OCI-LY7 (cell line): ENCODE data around the gene TSPAN31. TPM values are rescaled to one million over a fixed set of nuclear protein-coding genes. Genes with fewer than 3 reads are reported as not detected.
A peak's percentile ranks its signal among the peaks of the same experiment; 100 is the strongest.
"Not testable (repeated sequence)": the region's sequence is repeated elsewhere in the genome, so short reads cannot be mapped to it uniquely, and the experiment has no call there.

ENCODE experiments used
- BruUV-seq: library from RNA; stranded (reverse); fragments of 400-500 nt; replicated peaks from 2 replicates; lab custom pipeline; 2021; lab: Mats Ljungman, UMichigan
- CTCF ChIA-PET: fragments of 300-600 bp; sonication (Branson Sonifier 250); formaldehyde crosslinking; loops from one replicate; lab custom pipeline; 2022; ENCODE audit warnings: antibody characterized with exemption; ENCODE audit not compliant: unreplicated experiment; lab: Charles Lee
- POLR2A ChIA-PET: fragments of 300-600 bp; sonication (Branson Sonifier 250); formaldehyde crosslinking; loops from one replicate; lab custom pipeline; 2022; ENCODE audit warnings: antibody characterized with exemption; lab: Charles Lee
- DNase-seq: peaks from one replicate; pipeline ENCODE4 v3.0.0-alpha.2; 2015; ENCODE audit warnings: low spot score
- H2AFZ ChIP-seq: fragments of 200-600 bp; sonication (generic), shearing (Covaris generic); 2 replicates; pipeline ENCODE4 v1.6.1; 2014; ENCODE audit warnings: mild to moderate bottlenecking, antibody characterized with exemption, low read length, moderate library complexity
- H3K27ac ChIP-seq: fragments of 200-600 bp; sonication (generic); 2 replicates; pipeline ENCODE4 v1.5.1; 2014; ENCODE audit warnings: mixed run types, low read depth, mild to moderate bottlenecking, moderate library complexity, low read length, inconsistent platforms; ENCODE audit not compliant: poor library complexity, severe bottlenecking
- H3K36me3 ChIP-seq: fragments of 200-600 bp; sonication (generic); 2 replicates; pipeline ENCODE4 v1.6.1; 2014; ENCODE audit warnings: mild to moderate bottlenecking, antibody characterized with exemption, low read length, moderate library complexity, mixed read lengths; ENCODE audit not compliant: insufficient read depth
- H3K4me1 ChIP-seq: fragments of 200-600 bp; sonication (generic); 2 replicates; pipeline ENCODE4 v1.5.1; 2014; ENCODE audit warnings: mild to moderate bottlenecking, low read length; ENCODE audit not compliant: insufficient read depth, poor library complexity, severe bottlenecking
- H3K4me2 ChIP-seq: fragments of 200-600 bp; sonication (generic); 2 replicates; pipeline ENCODE4 v1.6.1; 2014; ENCODE audit warnings: mild to moderate bottlenecking, low read length
- H3K4me3 ChIP-seq: fragments of 200-600 bp; sonication (generic); 2 replicates; pipeline ENCODE4 v1.5.1; 2014; ENCODE audit warnings: mild to moderate bottlenecking, low read depth, low read length; ENCODE audit not compliant: poor library complexity, severe bottlenecking
- H3K79me2 ChIP-seq: fragments of 200-600 bp; sonication (generic); 2 replicates; pipeline ENCODE4 v1.6.1; 2016; ENCODE audit warnings: low read depth, mild to moderate bottlenecking, low read length, moderate library complexity, mixed read lengths; ENCODE audit not compliant: insufficient read depth
- H3K9me2 ChIP-seq: fragments of 200-600 bp; sonication (generic); 2 replicates; pipeline ENCODE4 v1.6.1; 2016; ENCODE audit warnings: mild to moderate bottlenecking, low read length, mixed read lengths; ENCODE audit not compliant: insufficient read depth
- H3K9me3 ChIP-seq: fragments of 200-600 bp; sonication (generic); 2 replicates; pipeline ENCODE4 v1.6.1; 2014; ENCODE audit warnings: mild to moderate bottlenecking, mixed run types, low read length, mixed read lengths
- H4K20me1 ChIP-seq: fragments of 200-600 bp; sonication (generic); 2 replicates; pipeline ENCODE4 v1.6.1; 2014; ENCODE audit warnings: mild to moderate bottlenecking, antibody characterized with exemption, low read length, moderate library complexity, mixed read lengths; ENCODE audit not compliant: insufficient read depth
- EZH2phosphoT487 ChIP-seq: fragments of 200-600 bp; sonication (generic); IDR thresholded peaks from 2 replicates; pipeline ENCODE4 v1.6.1; 2018; ENCODE audit warnings: low read depth, borderline replicate concordance, mild to moderate bottlenecking, mixed run types, antibody characterized with exemption, low read length, moderate library complexity, mixed read lengths
- intact Hi-C: fragments of 100-400 bp; cut with micrococcal nuclease; formaldehyde crosslinking; loops from one replicate; pipeline ENCODE4 v1.10.0; 2022; ENCODE audit not compliant: unreplicated experiment
- total RNA-seq, 2 experiments: library from RNA; depleted of rRNA in 1 of 2; stranded (reverse); fragments of >200 nt in 1 of 2; shearing (Covaris generic) in 1 of 2; gene quantifications; 2 replicates each; pipeline ENCODE4 v1.2.3, GENCODE V29; 2014 to 2022
- TF ChIP-seq, protein P1 (sequence below): fragments of 200-600 bp; sonication (generic); conservative IDR thresholded peaks from 2 replicates; pipeline ENCODE4 v1.5.1; 2014; ENCODE audit warnings: mild to moderate bottlenecking, antibody characterized with exemption, low read length, moderate library complexity, mixed read lengths

TSPAN31 gene
- total RNA-seq, 2 experiments from 2014 or later = 2.4 to 6.4 TPM

DNA sequence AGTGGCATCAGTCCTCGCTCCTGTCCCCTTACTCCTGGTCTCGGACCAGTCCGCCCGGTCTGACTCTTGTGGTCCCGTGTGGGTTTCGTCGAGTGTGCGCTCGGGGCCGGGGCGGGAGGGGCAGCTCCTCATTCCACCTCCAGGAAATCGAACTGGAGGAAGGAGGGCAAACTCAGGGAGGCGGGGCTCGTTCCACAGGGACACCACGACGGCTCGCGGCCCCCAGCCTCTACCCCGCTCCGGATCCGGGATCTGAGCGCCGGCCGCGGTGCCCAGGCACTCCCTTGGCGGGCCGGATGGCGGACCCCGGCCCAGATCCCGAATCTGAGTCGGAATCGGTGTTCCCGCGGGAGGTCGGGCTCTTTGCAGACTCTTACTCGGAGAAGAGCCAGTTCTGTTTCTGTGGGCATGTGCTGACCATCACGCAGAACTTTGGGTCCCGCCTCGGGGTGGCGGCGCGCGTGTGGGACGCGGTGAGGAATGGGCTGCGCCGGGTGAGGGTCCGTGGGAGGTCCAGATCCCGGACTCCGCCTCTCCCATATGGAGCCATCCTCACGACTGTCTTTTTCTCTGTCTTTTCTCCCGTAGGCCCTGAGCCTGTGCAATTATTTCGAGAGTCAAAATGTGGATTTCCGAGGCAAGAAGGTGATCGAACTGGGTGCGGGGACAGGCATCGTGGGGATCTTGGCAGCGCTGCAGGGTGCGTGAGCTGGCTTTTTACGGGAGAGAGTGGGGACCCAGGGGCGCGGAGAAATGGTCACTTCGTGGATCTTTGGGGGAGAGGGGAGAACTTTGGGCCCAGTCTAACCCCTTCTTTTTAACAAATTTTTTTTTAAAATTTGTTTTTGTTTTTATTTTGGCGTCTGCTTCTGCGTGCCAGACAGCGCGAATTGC is 27.8 kb downstream of the TSPAN31 start, which contains the start of gene EEF1AKMT3:
Gene EEF1AKMT3, plus strand, starts transcription at position 186 of the 894 bp plus-strand sequence. Its CDS starts 111 bp downstream, at position 297.
- peak within 1 kb of the TSS; percentile 70 for H3K27ac ChIP-seq
- no peak for DNase-seq
- H2AFZ ChIP-seq = peak within 1 kb of the TSS; percentile 94
- CTCF ChIA-PET = interaction anchor here (0.6 to 0.7 kb wide), 2 partner anchors 13 to 249 kb away, joined by 3 to 10 read pairs; no protein-coding TSS in a partner anchor
- peaks cover 12% of the 10 kb centered on the region; the same call in 1 of the 2 replicates for H3K79me2 ChIP-seq
- intact Hi-C loops = no loop called here
- H3K9me3 ChIP-seq = no peaks in the 10 kb centered on the region
- TF ChIP-seq, protein P1, sequence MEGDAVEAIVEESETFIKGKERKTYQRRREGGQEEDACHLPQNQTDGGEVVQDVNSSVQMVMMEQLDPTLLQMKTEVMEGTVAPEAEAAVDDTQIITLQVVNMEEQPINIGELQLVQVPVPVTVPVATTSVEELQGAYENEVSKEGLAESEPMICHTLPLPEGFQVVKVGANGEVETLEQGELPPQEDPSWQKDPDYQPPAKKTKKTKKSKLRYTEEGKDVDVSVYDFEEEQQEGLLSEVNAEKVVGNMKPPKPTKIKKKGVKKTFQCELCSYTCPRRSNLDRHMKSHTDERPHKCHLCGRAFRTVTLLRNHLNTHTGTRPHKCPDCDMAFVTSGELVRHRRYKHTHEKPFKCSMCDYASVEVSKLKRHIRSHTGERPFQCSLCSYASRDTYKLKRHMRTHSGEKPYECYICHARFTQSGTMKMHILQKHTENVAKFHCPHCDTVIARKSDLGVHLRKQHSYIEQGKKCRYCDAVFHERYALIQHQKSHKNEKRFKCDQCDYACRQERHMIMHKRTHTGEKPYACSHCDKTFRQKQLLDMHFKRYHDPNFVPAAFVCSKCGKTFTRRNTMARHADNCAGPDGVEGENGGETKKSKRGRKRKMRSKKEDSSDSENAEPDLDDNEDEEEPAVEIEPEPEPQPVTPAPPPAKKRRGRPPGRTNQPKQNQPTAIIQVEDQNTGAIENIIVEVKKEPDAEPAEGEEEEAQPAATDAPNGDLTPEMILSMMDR = no peak
- TF ChIP-seq EZH2phosphoT487 = no peak
- no peaks in the 10 kb centered on the region for H4K20me1 ChIP-seq
- no peaks in the 10 kb centered on the region for H3K9me2 ChIP-seq
- H3K4me3 ChIP-seq = peak within 1 kb of the TSS; percentile 81
- BruUV-seq = no TSS peak
- peaks cover 31% of the 10 kb centered on the region for H3K36me3 ChIP-seq
- POLR2A ChIA-PET = interaction anchor here (0.9 to 1.3 kb wide), 7 partner anchors 9 to 27 kb away, joined by 3 to 5 read pairs (median 3); partner anchors contain the start of gene TSFM
- H3K4me2 ChIP-seq = peak within 1 kb of the TSS; percentile 83
- peaks cover 25% of the 10 kb centered on the region for H3K4me1 ChIP-seq

DNA sequence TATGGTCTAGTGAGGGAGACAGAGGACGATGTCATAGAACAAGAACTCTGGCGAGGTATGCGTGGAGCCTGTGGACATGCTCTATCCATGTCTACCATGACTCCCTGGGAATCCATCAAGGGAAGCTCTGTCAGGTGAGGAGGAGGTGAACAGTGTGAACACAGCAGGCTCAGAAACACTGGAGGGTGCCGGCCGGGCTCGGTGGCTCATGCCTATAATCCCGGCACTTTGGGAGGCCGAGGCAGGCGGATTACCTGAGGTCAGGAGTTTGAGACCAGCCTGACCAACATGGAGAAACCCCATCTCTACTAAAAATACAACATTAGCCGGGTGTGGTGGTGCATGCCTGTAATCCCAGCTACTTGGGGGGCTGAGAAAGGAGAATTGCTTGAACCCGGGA is 29.8 kb downstream of the TSPAN31 start:
- H4K20me1 ChIP-seq, H3K4me3 ChIP-seq, H2AFZ ChIP-seq, POLR2A ChIA-PET, BruUV-seq, H3K9me2 ChIP-seq, H3K9me3 ChIP-seq, CTCF ChIA-PET, intact Hi-C loops, H3K4me2 ChIP-seq, DNase-seq, H3K27ac ChIP-seq: not testable (repeated sequence)
- Histone ChIP-seq H3K36me3 (peaks cover 13% of the 10 kb centered on the region), H3K79me2 (peaks cover 12% of the 10 kb centered on the region; the same call in 1 of the 2 replicates), H3K4me1 (peaks cover 25% of the 10 kb centered on the region)

DNA sequence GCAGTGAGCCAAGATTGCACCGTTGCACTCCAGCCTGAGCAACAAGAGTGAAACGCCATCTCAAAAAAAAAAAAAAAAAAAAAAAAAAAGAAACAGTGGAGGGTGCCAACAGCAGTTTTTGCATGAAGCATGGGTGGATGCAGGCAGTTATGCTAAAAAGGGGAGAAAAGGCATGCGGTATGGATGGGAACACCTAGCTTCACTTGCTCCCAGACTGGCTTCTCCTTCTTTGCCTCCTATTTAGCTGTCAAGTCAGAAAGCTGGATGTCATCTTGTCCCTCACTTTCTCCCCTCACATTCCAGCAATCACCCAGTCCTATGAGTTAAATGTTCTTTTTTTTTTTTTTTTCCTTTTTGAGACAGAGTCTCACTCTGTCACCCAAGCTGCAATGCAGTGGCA is 30.2 kb downstream of the TSPAN31 start:
- no peaks in the 10 kb centered on the region for H4K20me1 ChIP-seq
- no TSS peak for BruUV-seq
- peaks cover 25% of the 10 kb centered on the region for H3K4me1 ChIP-seq
- POLR2A ChIA-PET = interaction anchor here (0.8 kb wide), 1 partner anchor 19 kb away, joined by 4 read pairs; no protein-coding TSS in a partner anchor
- CTCF ChIA-PET = no interaction called here
- no peaks in the 10 kb centered on the region for H3K9me3 ChIP-seq
- H3K27ac ChIP-seq = no peak overlapping the region
- H3K36me3 ChIP-seq = peaks cover 9% of the 10 kb centered on the region; the same call in 1 of the 2 replicates
- no peaks in the 10 kb centered on the region for H3K9me2 ChIP-seq
- H3K4me2 ChIP-seq = no peak overlapping the region
- DNase-seq = no peak
- no peak overlapping the region for H2AFZ ChIP-seq
- H3K79me2 ChIP-seq = peaks cover 12% of the 10 kb centered on the region; the same call in 1 of the 2 replicates
- TF ChIP-seq EZH2phosphoT487 = no peak
- TF ChIP-seq, protein P1 = no peak
- intact Hi-C loops = no loop called here
- H3K4me3 ChIP-seq = no peak overlapping the region
